Measurements from ENCODE around the gene MPL. TPM values are rescaled to one million over a fixed set of nuclear protein-coding genes. Genes with fewer than 3 reads are reported as not detected.

MPL gene
- total RNA-seq, 1 experiment from 2014 or later, result not detected

DNA sequence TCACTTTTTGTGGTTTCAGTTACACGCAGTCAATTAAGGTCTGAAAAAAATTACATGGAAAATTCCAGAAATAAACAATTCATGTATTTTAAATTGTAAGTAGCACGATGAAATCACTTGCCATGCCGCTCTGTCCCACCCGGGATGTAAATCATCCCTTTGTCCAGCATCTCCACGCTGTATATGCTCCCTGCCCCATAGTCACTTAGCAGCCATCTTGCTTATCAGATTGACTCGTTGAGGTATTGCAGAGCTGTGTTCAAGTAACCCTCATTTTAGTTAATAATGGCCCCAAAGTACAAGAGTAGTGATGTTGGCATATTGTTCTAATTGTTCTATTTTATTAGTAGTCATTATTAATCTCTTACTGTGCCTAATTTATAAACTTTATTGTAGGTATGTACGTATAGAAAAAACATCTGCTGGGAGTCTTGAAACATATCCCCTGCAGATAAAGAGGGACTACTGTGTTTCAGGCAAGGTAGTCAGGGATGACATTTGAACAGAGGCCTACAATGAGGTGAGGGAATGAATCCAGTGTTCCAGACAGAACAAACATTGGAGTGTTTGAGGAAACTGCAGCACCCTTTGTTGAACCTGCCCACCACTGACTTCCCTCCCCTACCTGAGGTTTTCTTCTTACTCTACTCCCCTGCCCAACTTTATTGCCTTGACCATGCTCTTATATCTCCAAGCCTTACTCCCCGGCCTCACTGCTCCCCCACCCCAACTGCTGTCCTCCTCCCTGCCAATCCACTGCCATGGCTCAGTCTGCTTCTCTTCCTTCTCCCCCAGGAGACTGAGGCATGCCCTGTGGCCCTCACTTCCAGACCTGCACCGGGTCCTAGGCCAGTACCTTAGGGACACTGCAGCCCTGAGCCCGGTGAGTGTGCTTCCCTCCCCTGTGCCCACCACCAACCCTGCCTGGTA lies 14.1 kb downstream of the MPL start:
- POLR2A ChIA-PET, result no interaction called here
- RAD21 ChIA-PET (ENCODE audit: low non-redundant PET in 1 of 2, low total read pairs in 2 of 2, uncharacterized antibody in 2 of 2, unreplicated experiment in 2 of 2), result no interaction called here
- H2AFZ ChIP-seq (ENCODE audit: low read depth, low read length, poor library complexity, severe bottlenecking), result no peak overlapping the region
- no peak overlapping the region for H3K4me2 ChIP-seq (ENCODE audit: low read length)
- H3K27ac ChIP-seq (ENCODE audit: low read depth, low read length), result no peak overlapping the region
- H3K27me3 ChIP-seq (ENCODE audit: insufficient read depth, low read length), result no peaks in the 10 kb centered on the region
- peaks cover 17 to 38% of the 10 kb centered on the region in 2 experiments for H3K4me1 ChIP-seq (ENCODE audit: control insufficient read depth in 1 of 2, insufficient read depth in 2 of 2, low read length in 2 of 2)
- no peak overlapping the region for H3K9ac ChIP-seq (ENCODE audit: low read length)
- no peaks in the 10 kb centered on the region for H3K79me2 ChIP-seq (ENCODE audit: insufficient read depth, low read length)
- no peaks in the 10 kb centered on the region for H4K20me1 ChIP-seq (ENCODE audit: insufficient read depth)
- ATAC-seq, result no peak
- TF ChIP-seq POLR2A (IDR thresholded peaks at IDR 0.05; ENCODE audit: borderline replicate concordance, extremely low read depth, insufficient read depth, insufficient read length), result no peak
- no peak for TF ChIP-seq TCF7L2 (IDR thresholded peaks at IDR 0.05; ENCODE audit: borderline replicate concordance, extremely low read depth, insufficient read depth, insufficient read length)
- 0 out of 2 replicates have a peak, but pooled peaks have one; percentile 14 for TF ChIP-seq POLR2AphosphoS5 (IDR thresholded peaks at IDR 0.05; ENCODE audit: low read depth, low read length)
- no peaks in the 10 kb centered on the region for H3K9me3 ChIP-seq (ENCODE audit: control insufficient read depth in 1 of 2, insufficient read depth in 1 of 2, low read depth in 1 of 2, low read length in 2 of 2)
- H3K36me3 ChIP-seq (ENCODE audit: control insufficient read depth in 1 of 2, insufficient read depth in 2 of 2, low read length in 2 of 2), result no peaks in the 10 kb centered on the region
- no peak for DNase-seq (ENCODE audit: low read depth, low spot score)
- H3K9me2 ChIP-seq (ENCODE audit: insufficient read depth), result no peaks in the 10 kb centered on the region
- BruUV-seq (replicated peaks), result no TSS peak
- no peak overlapping the region for H3K4me3 ChIP-seq (replicated peaks in 1 of 2; ENCODE audit: low read depth in 1 of 2, low read length in 2 of 2)
- CTCF ChIA-PET, result no interaction called here
- intact Hi-C loops (cut with micrococcal nuclease), result no loop called here

DNA sequence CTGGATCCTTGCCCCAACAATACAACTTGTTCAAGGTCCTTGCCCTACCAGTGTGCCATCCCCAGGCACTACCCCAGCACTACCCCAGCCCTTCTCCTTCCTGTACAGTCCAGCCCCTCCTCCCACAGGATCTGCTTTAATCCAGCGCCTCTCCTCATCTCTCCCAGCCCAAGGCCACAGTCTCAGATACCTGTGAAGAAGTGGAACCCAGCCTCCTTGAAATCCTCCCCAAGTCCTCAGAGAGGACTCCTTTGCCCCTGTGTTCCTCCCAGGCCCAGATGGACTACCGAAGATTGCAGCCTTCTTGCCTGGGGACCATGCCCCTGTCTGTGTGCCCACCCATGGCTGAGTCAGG lies 14.7 kb downstream of the MPL start:
- ATAC-seq, result no peak
- no peak overlapping the region for H2AFZ ChIP-seq (ENCODE audit: low read depth, low read length, poor library complexity, severe bottlenecking)
- H3K9me3 ChIP-seq (ENCODE audit: control insufficient read depth in 1 of 2, insufficient read depth in 1 of 2, low read depth in 1 of 2, low read length in 2 of 2), result no peaks in the 10 kb centered on the region
- no peak overlapping the region for H3K27ac ChIP-seq (ENCODE audit: low read depth, low read length)
- DNase-seq (ENCODE audit: low read depth, low spot score), result no peak
- H3K9ac ChIP-seq (ENCODE audit: low read length), result no peak overlapping the region
- POLR2A ChIA-PET, result interaction anchor here (1.7 kb wide), 1 partner anchor 16 kb away, joined by 5 read pairs; the partner anchor contains the start of gene ELOVL1
- no peaks in the 10 kb centered on the region for H3K79me2 ChIP-seq (ENCODE audit: insufficient read depth, low read length)
- no peaks in the 10 kb centered on the region for H3K36me3 ChIP-seq (ENCODE audit: control insufficient read depth in 1 of 2, insufficient read depth in 2 of 2, low read length in 2 of 2)
- H3K27me3 ChIP-seq (ENCODE audit: insufficient read depth, low read length), result no peaks in the 10 kb centered on the region
- RAD21 ChIA-PET (ENCODE audit: low non-redundant PET in 1 of 2, low total read pairs in 2 of 2, uncharacterized antibody in 2 of 2, unreplicated experiment in 2 of 2), result no interaction called here
- intact Hi-C loops (cut with micrococcal nuclease), result no loop called here
- H3K4me2 ChIP-seq (ENCODE audit: low read length), result no peak overlapping the region
- no peak overlapping the region for H3K4me3 ChIP-seq (replicated peaks in 1 of 2; ENCODE audit: low read depth in 1 of 2, low read length in 2 of 2)
- no peaks in the 10 kb centered on the region for H4K20me1 ChIP-seq (ENCODE audit: insufficient read depth)
- BruUV-seq (replicated peaks), result no TSS peak
- H3K4me1 ChIP-seq (ENCODE audit: control insufficient read depth in 1 of 2, insufficient read depth in 2 of 2, low read length in 2 of 2), result peaks cover 17 to 34% of the 10 kb centered on the region in 2 experiments
- CTCF ChIA-PET, result no interaction called here
- no peaks in the 10 kb centered on the region for H3K9me2 ChIP-seq (ENCODE audit: insufficient read depth)
- TF ChIP-seq ZNF274 (IDR thresholded peaks at IDR 0.05; ENCODE audit: low read depth, low read length), result no peak
- TF ChIP-seq EZH2phosphoT487 (IDR thresholded peaks at IDR 0.05; ENCODE audit: borderline replicate concordance), result no peak
- no peak for TF ChIP-seq EGR1 (IDR thresholded peaks at IDR 0.05; ENCODE audit: low read depth)
- no peak for TF ChIP-seq ZFX (IDR thresholded peaks at IDR 0.05)
- no peak for TF ChIP-seq EZH2 (IDR thresholded peaks at IDR 0.05)
- no peak for TF ChIP-seq JUND (IDR thresholded peaks at IDR 0.05)
- TF ChIP-seq, protein P1, sequence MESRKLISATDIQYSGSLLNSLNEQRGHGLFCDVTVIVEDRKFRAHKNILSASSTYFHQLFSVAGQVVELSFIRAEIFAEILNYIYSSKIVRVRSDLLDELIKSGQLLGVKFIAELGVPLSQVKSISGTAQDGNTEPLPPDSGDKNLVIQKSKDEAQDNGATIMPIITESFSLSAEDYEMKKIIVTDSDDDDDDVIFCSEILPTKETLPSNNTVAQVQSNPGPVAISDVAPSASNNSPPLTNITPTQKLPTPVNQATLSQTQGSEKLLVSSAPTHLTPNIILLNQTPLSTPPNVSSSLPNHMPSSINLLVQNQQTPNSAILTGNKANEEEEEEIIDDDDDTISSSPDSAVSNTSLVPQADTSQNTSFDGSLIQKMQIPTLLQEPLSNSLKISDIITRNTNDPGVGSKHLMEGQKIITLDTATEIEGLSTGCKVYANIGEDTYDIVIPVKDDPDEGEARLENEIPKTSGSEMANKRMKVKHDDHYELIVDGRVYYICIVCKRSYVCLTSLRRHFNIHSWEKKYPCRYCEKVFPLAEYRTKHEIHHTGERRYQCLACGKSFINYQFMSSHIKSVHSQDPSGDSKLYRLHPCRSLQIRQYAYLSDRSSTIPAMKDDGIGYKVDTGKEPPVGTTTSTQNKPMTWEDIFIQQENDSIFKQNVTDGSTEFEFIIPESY (IDR thresholded peaks at IDR 0.05; ENCODE audit: extremely low read depth, insufficient replicate concordance, low read length), result no peak
- TF ChIP-seq POLR2AphosphoS5 (IDR thresholded peaks at IDR 0.05; ENCODE audit: low read depth, low read length), result no peak
- no peak for TF ChIP-seq POLR2A (IDR thresholded peaks at IDR 0.05; ENCODE audit: borderline replicate concordance, extremely low read depth, insufficient read depth, insufficient read length)
- TF ChIP-seq RAD21 (IDR thresholded peaks at IDR 0.05; ENCODE audit: low read depth), result no peak
- no peak for TF ChIP-seq SRF (IDR thresholded peaks at IDR 0.05; ENCODE audit: low read depth)
- no peak for TF ChIP-seq TCF7L2 (IDR thresholded peaks at IDR 0.05; ENCODE audit: borderline replicate concordance, extremely low read depth, insufficient read depth, insufficient read length)
- TF ChIP-seq, protein P2, sequence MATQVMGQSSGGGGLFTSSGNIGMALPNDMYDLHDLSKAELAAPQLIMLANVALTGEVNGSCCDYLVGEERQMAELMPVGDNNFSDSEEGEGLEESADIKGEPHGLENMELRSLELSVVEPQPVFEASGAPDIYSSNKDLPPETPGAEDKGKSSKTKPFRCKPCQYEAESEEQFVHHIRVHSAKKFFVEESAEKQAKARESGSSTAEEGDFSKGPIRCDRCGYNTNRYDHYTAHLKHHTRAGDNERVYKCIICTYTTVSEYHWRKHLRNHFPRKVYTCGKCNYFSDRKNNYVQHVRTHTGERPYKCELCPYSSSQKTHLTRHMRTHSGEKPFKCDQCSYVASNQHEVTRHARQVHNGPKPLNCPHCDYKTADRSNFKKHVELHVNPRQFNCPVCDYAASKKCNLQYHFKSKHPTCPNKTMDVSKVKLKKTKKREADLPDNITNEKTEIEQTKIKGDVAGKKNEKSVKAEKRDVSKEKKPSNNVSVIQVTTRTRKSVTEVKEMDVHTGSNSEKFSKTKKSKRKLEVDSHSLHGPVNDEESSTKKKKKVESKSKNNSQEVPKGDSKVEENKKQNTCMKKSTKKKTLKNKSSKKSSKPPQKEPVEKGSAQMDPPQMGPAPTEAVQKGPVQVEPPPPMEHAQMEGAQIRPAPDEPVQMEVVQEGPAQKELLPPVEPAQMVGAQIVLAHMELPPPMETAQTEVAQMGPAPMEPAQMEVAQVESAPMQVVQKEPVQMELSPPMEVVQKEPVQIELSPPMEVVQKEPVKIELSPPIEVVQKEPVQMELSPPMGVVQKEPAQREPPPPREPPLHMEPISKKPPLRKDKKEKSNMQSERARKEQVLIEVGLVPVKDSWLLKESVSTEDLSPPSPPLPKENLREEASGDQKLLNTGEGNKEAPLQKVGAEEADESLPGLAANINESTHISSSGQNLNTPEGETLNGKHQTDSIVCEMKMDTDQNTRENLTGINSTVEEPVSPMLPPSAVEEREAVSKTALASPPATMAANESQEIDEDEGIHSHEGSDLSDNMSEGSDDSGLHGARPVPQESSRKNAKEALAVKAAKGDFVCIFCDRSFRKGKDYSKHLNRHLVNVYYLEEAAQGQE (IDR thresholded peaks at IDR 0.05; ENCODE audit: low read depth), result no peak
